MCF 10A (cell line): ENCODE data around the gene CPA4. TPM values are rescaled to one million over a fixed set of nuclear protein-coding genes. Genes with fewer than 3 reads are reported as not detected.

Experiments used
- BruUV-seq: library from RNA; stranded (reverse); fragments of 400-500 nt; replicated peaks from 2 replicates; lab custom pipeline; 2021; lab: Mats Ljungman, UMichigan
- CTCF ChIA-PET: fragments of 300-600 bp; sonication (Branson Sonifier 250); formaldehyde crosslinking; extraction: SDS; loops from one replicate; lab custom pipeline; 2021; ENCODE audit warnings: antibody characterized with exemption, inconsistent platforms; lab: Yijun Ruan, JAX
- POLR2A ChIA-PET: fragments of 300-600, 350-650 bp; sonication (Branson Sonifier 250); formaldehyde crosslinking; extraction: SDS; loops from one replicate; lab custom pipeline; 2020; ENCODE audit warnings: antibody characterized with exemption, inconsistent platforms; lab: Yijun Ruan, JAX
- DNase-seq: peaks from one replicate; pipeline ENCODE4 v3.0.0-alpha.2; 2018; ENCODE audit not compliant: unreplicated experiment
- H3K27ac Mint-ChIP-seq: one replicate; pipeline ENCODE4 v1.8.0; 2022; ENCODE audit warnings: mild to moderate bottlenecking, low read depth, mixed read lengths; ENCODE audit not compliant: unreplicated experiment
- H3K27me3 Mint-ChIP-seq: one replicate; pipeline ENCODE4 v1.8.0; 2022; ENCODE audit warnings: mixed read lengths; ENCODE audit not compliant: insufficient read depth, unreplicated experiment
- H3K36me3 Mint-ChIP-seq: one replicate; pipeline ENCODE4 v1.8.0; 2022; ENCODE audit warnings: mild to moderate bottlenecking, moderate library complexity, mixed read lengths; ENCODE audit not compliant: insufficient read depth, unreplicated experiment
- H3K4me1 Mint-ChIP-seq: one replicate; pipeline ENCODE4 v1.8.0; 2022; ENCODE audit warnings: mixed read lengths; ENCODE audit not compliant: insufficient read depth, unreplicated experiment
- H3K4me3 Mint-ChIP-seq: one replicate; pipeline ENCODE4 v1.8.0; 2022; ENCODE audit warnings: mild to moderate bottlenecking, moderate library complexity, mixed read lengths; ENCODE audit not compliant: unreplicated experiment
- H3K9me3 Mint-ChIP-seq: one replicate; pipeline ENCODE4 v1.8.0; 2022; ENCODE audit warnings: mixed read lengths; ENCODE audit not compliant: unreplicated experiment
- intact Hi-C: fragments of 100-400 bp; cut with micrococcal nuclease; formaldehyde crosslinking; loops from 2 replicates; pipeline ENCODE4 v1.14.1; 2022
- total RNA-seq: library from RNA; stranded (reverse); gene quantifications from 2 replicates; pipeline ENCODE4 v1.2.3, GENCODE V29; 2022
- TF ChIP-seq, protein P1 (sequence below): fragments of 200-600 bp; IDR thresholded peaks from one replicate; pipeline ENCODE4 v1.8.0; 2022; ENCODE audit warnings: antibody characterized with exemption, mild to moderate bottlenecking; ENCODE audit not compliant: unreplicated experiment

The CPA4 gene
- total RNA-seq, 1 experiment from 2014 or later: 4.3 TPM

GRCh38 chr7:130273081-130273932, 19.7 kb upstream of the CPA4 start:
- POLR2A ChIA-PET: interaction anchor here (3.6 kb wide), 1 partner anchor 20 kb away, joined by 17 read pairs; the partner anchor contains the start of gene CPA4
- Mint-ChIP-seq H3K9me3 (no peaks in the 10 kb centered on the region), H3K27ac (no peak overlapping the region), H3K4me3 (no peak overlapping the region), H3K27me3 (no peaks in the 10 kb centered on the region), H3K36me3 (peaks cover 6% of the 10 kb centered on the region), H3K4me1 (peaks cover 29% of the 10 kb centered on the region)
- no TSS peak for BruUV-seq
- CTCF ChIA-PET: interaction anchor here (0.6 to 1.0 kb wide), 2 partner anchors 29 to 85 kb away, joined by 3 to 5 read pairs; no protein-coding TSS in a partner anchor
- TF ChIP-seq, protein P1, sequence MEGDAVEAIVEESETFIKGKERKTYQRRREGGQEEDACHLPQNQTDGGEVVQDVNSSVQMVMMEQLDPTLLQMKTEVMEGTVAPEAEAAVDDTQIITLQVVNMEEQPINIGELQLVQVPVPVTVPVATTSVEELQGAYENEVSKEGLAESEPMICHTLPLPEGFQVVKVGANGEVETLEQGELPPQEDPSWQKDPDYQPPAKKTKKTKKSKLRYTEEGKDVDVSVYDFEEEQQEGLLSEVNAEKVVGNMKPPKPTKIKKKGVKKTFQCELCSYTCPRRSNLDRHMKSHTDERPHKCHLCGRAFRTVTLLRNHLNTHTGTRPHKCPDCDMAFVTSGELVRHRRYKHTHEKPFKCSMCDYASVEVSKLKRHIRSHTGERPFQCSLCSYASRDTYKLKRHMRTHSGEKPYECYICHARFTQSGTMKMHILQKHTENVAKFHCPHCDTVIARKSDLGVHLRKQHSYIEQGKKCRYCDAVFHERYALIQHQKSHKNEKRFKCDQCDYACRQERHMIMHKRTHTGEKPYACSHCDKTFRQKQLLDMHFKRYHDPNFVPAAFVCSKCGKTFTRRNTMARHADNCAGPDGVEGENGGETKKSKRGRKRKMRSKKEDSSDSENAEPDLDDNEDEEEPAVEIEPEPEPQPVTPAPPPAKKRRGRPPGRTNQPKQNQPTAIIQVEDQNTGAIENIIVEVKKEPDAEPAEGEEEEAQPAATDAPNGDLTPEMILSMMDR: no peak
- no peak for DNase-seq
- intact Hi-C loops: no loop called here

GRCh38 chr7:130273933-130274255, 19.1 kb upstream of the CPA4 start:
- POLR2A ChIA-PET: interaction anchor here (3.6 kb wide), 1 partner anchor 19 kb away, joined by 17 read pairs; the partner anchor contains the start of gene CPA4
- Mint-ChIP-seq H3K27me3 (no peaks in the 10 kb centered on the region), H3K4me1 (peaks cover 35% of the 10 kb centered on the region), H3K36me3 (peaks cover 6% of the 10 kb centered on the region), H3K4me3 (no peak overlapping the region), H3K27ac (no peak overlapping the region), H3K9me3 (no peaks in the 10 kb centered on the region)
- intact Hi-C loops: no loop called here
- TF ChIP-seq, protein P1: no peak
- BruUV-seq: no TSS peak
- no peak for DNase-seq
- CTCF ChIA-PET: interaction anchor here (1.0 kb wide), 1 partner anchor 28 kb away, joined by 3 read pairs; no protein-coding TSS in a partner anchor

DNA sequence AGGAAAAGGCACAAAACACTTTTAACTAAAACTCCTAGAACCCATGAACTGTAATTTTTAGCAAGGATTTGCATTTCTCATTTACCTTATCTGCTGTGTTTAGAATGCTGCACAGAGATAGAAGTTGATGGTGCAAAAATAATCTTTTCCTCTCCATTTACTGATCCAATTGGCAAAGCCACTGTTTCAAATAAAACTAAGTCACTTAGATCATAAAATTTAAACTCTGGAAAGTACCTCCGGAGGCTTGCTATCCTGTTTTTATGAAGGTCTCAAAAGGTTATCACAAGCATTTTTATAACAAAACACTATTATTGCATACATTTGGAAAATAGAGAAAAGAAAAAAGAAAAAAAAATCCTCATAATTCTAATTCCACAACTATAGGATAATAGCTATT, 18.7 kb upstream of the CPA4 start:
- ChIA-PET CTCF (no interaction called here), POLR2A (interaction anchor here (3.6 kb wide), 1 partner anchor 19 kb away, joined by 17 read pairs; the partner anchor contains the start of gene CPA4)
- Mint-ChIP-seq H3K9me3 (no peaks in the 10 kb centered on the region), H3K36me3 (peaks cover 6% of the 10 kb centered on the region), H3K4me1 (peaks cover 39% of the 10 kb centered on the region), H3K27ac (no peak overlapping the region), H3K27me3 (no peaks in the 10 kb centered on the region), H3K4me3 (no peak overlapping the region)
- no peak for DNase-seq
- TF ChIP-seq, protein P1: no peak
- intact Hi-C loops: no loop called here
- BruUV-seq: no TSS peak

DNA sequence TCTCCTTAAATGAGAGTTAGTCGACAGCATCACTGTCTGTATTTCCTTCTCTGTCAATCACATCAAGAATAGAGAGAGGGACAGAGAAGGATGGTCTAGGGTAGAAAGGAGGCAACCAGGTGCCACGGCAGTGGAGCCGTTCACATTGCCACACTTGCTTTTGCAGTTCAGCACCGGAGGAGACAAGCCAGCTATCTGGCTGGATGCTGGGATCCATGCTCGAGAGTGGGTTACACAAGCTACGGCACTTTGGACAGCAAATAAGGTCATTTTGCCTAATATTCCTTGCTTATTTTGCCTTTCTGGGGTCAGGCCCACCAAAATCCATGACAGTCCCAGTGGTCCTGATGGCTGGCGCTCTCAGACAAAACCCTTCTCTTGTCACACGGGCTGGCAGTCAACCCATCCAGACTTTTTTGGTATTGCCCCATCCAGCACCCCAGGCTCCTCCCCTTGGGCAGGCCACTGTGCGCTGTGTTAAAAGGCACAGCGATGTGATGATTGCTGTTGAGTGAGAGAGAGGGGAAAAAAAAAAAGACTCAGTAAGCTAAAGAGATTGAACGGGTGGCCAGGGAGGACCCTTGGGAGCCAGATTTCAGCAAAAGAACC, 17.9 kb upstream of the CPA4 start:
- no peaks in the 10 kb centered on the region for H3K9me3 Mint-ChIP-seq
- no peak overlapping the region for H3K4me3 Mint-ChIP-seq
- TF ChIP-seq, protein P1: no peak
- peak overlapping the region; percentile 24 for H3K27ac Mint-ChIP-seq
- peaks cover 42% of the 10 kb centered on the region for H3K4me1 Mint-ChIP-seq
- peaks cover 6% of the 10 kb centered on the region for H3K36me3 Mint-ChIP-seq
- no peak for DNase-seq
- ChIA-PET CTCF (no interaction called here), POLR2A (no interaction called here)
- H3K27me3 Mint-ChIP-seq: no peaks in the 10 kb centered on the region
- intact Hi-C loops: no loop called here
- BruUV-seq: no TSS peak
